CD4-positive, CD25-positive, alpha-beta regulatory T cell (primary cell): Measurements from ENCODE around the gene BRSK2. TPM values are rescaled to one million over a fixed set of nuclear protein-coding genes. Genes with fewer than 3 reads are reported as not detected.

Experiments used
- ATAC-seq, 2 donors: fragments of 150-1000 bp; cut with Tn5 transposase; one replicate each; pipeline ENCODE4 v1.10.0; 2021; ENCODE audit warnings: low read depth in 2 of 2, moderate number of reproducible peaks in 2 of 2, moderate library complexity in 1 of 2
- DNase-seq, 3 donors: peaks; one replicate each; pipeline versions ENCODE4 v3.0.0 to v3.0.0-alpha.2; 2012 to 2022; ENCODE audit warnings: mixed read lengths in 1 of 3
- H3K27ac ChIP-seq: one replicate; pipeline ENCODE4 v1.7.0; 2013; ENCODE audit warnings: mild to moderate bottlenecking, low read length; ENCODE audit not compliant: insufficient read depth, poor library complexity, severe bottlenecking
- H3K27me3 ChIP-seq: one replicate; pipeline ENCODE4 v1.7.0; 2013; ENCODE audit warnings: low read length; ENCODE audit not compliant: control insufficient read depth, insufficient read depth
- H3K36me3 ChIP-seq: one replicate; pipeline ENCODE4 v1.7.0; 2013; ENCODE audit warnings: mild to moderate bottlenecking, low read length, moderate library complexity; ENCODE audit not compliant: control insufficient read depth, insufficient read depth
- H3K4me1 ChIP-seq: 2 replicates; pipeline ENCODE4 v1.7.0; 2013; ENCODE audit warnings: mild to moderate bottlenecking, low read length; ENCODE audit not compliant: insufficient read depth, control insufficient read depth, poor library complexity, severe bottlenecking
- H3K4me3 ChIP-seq: one replicate; pipeline ENCODE4 v1.7.0; 2013; ENCODE audit warnings: low read depth, mild to moderate bottlenecking, low read length, moderate library complexity
- H3K9me3 ChIP-seq, 2 experiments: 1 replicate in 1 of 2; 2 replicates in 1 of 2; pipeline ENCODE4 v1.7.0; 2013; ENCODE audit warnings: low read length in 2 of 2, mild to moderate bottlenecking in 1 of 2, moderate library complexity in 1 of 2; ENCODE audit not compliant: control insufficient read depth in 2 of 2
- H3K27ac Mint-ChIP-seq, 3 donors: one replicate each; pipeline ENCODE4 v1.8.0; 2020 to 2022; ENCODE audit warnings: mild to moderate bottlenecking in 3 of 3, mixed read lengths in 3 of 3, moderate library complexity in 2 of 3
- H3K27me3 Mint-ChIP-seq: one replicate; pipeline ENCODE4 v1.8.0; 2022; ENCODE audit warnings: mild to moderate bottlenecking, mixed read lengths
- H3K36me3 Mint-ChIP-seq: one replicate; pipeline ENCODE4 v1.8.0; 2020; ENCODE audit warnings: mixed read lengths
- H3K4me1 Mint-ChIP-seq, 4 donors: one replicate each; pipeline ENCODE4 v1.8.0; 2020 to 2022; ENCODE audit warnings: mixed read lengths in 4 of 4, mild to moderate bottlenecking in 1 of 4
- H3K4me3 Mint-ChIP-seq, 4 donors: one replicate each; pipeline ENCODE4 v1.8.0; 2020 to 2022; ENCODE audit warnings: mild to moderate bottlenecking in 4 of 4, mixed read lengths in 4 of 4, moderate library complexity in 3 of 4
- H3K9me3 Mint-ChIP-seq, 7 donors: one replicate each; pipeline ENCODE4 v1.8.0; 2020 to 2022; ENCODE audit warnings: mixed read lengths in 7 of 7, mild to moderate bottlenecking in 3 of 7, moderate library complexity in 2 of 7
- polyA plus RNA-seq, 4 donors: library from polyadenylated mRNA; unstranded; fragments of 300-500 nt; fragmentation: Illumina TruSeq; gene quantifications; one replicate each; pipeline ENCODE4 v1.2.3, GENCODE V29; 2021
- total RNA-seq: library from RNA; stranded (reverse); gene quantifications from one replicate; pipeline ENCODE4 v1.2.3, GENCODE V29; 2022

BRSK2 gene
- total and polyA plus RNA-seq, 5 donors from 2014 or later, result 0.07 to 0.42 (median 0.08) TPM; not detected in 1

DNA sequence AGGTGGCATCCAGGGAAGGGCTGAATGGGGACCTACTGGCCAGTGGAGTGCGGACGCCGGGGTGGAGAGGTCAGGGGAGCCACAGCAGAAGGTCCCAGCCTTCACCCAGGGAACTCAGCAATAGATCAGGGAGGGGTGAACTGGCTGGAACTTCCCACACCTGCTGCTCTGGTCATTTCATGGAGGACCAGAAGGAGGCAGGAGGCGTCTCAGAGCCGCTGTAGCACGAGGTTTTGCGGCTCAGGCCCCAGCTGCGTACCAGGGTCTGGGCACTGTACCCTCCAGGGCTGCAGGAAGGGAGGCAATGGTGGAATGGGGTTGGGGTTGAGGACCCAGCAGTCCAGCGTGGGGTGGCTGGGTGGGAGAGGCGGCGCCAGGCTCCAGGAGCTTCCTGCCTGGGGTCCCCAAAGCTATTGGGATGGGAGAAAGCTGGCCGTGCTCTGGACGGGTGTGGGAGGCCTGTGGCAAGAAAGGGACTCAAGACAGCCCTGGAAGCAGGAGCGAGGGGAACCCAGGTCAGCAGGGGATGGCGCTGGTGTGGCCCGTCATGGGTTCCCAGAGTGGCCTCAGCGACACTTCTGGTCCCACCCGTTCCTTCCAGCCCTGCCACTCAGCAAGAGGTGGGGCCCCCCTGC is 20.2 kb upstream of the BRSK2 start:
- no peaks in the 10 kb centered on the region for H3K27me3 ChIP-seq
- peaks cover 0 to 6% (median 0%) of the 10 kb centered on the region in 4 donors for H3K4me1 Mint-ChIP-seq
- H3K9me3 Mint-ChIP-seq, result peaks cover 0 to 18% (median 0%) of the 10 kb centered on the region in 7 donors
- no peaks in the 10 kb centered on the region for H3K36me3 ChIP-seq
- no peaks in the 10 kb centered on the region for H3K9me3 ChIP-seq
- H3K27ac Mint-ChIP-seq, result peak overlapping the region in 1 of 3 donors; percentile 82
- no peak overlapping the region for H3K27ac ChIP-seq
- H3K4me3 Mint-ChIP-seq, result no peak overlapping the region
- peaks cover 4% of the 10 kb centered on the region for H3K27me3 Mint-ChIP-seq
- DNase-seq, result no peak
- H3K4me3 ChIP-seq, result no peak overlapping the region
- no peaks in the 10 kb centered on the region for H3K4me1 ChIP-seq
- ATAC-seq, result no peak
- no peaks in the 10 kb centered on the region for H3K36me3 Mint-ChIP-seq

DNA sequence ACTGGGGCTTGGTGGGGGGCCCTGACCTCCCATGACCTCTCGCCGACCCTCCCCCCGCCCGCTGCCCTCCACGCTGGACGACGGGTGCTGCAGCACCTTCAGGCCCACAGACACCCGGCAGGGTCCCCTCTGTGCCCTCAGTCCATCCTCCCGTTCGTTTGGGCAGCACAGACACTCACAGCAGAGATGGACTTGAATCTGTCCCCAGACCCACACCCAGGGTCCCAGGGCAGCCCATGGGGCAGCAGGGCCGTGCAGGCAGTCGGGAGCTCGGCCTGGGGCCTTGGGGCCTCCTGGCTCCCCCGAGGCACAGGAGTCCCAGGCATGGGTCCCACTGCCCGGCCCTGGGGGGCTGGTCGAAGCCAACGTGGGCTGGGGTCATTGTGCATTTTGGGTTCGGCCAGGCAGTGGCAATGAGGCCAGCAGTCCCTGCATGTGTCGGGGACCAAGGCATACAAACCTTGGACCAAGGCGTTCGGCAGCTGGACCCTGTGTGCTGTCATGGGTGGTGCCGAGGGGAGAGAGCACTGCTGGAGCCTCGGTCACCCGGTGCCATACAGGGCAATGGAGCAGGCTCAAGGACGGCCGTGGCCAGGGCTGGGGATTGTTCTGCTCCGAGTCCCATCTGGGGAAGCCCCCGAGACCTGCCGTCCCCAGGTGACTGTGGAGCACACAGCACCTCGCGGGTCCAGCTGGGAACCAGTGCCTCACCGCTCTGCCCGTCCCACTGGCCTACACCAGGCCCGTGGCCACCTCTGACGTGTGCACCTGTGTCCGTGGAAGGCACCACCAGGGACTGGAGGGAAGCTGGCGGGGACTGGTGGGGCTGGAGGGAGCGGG is 19.3 kb upstream of the BRSK2 start:
- no peak overlapping the region for H3K27ac ChIP-seq
- Mint-ChIP-seq H3K4me3 (no peak overlapping the region), H3K9me3 (peaks cover 0 to 16% (median 0%) of the 10 kb centered on the region in 7 donors), H3K4me1 (peaks cover 0 to 6% (median 0%) of the 10 kb centered on the region in 4 donors), H3K27me3 (peaks cover under 1% of the 10 kb centered on the region), H3K36me3 (no peaks in the 10 kb centered on the region), H3K27ac (no peak overlapping the region)
- no peaks in the 10 kb centered on the region for H3K9me3 ChIP-seq
- H3K36me3 ChIP-seq, result no peaks in the 10 kb centered on the region
- H3K4me3 ChIP-seq, result no peak overlapping the region
- DNase-seq, result no peak
- H3K27me3 ChIP-seq, result no peaks in the 10 kb centered on the region
- ATAC-seq, result no peak
- no peaks in the 10 kb centered on the region for H3K4me1 ChIP-seq

DNA sequence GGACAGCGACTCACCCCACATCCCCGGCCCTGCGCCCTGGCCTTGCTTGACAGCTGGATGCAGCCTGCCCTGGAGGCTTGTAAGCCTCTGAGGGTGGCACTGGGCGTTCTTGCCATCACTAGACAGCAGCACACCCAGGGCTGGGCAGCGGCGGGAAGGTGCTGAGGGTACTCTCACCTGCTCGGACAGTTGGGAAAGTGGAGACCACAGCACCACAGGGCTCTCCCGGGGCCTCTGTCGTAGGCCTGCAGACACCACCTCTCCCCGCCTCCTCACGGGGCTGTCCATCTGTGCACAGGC is 18.8 kb upstream of the BRSK2 start:
- Histone ChIP-seq H3K9me3 (no peaks in the 10 kb centered on the region), H3K36me3 (no peaks in the 10 kb centered on the region), H3K4me3 (no peak overlapping the region), H3K4me1 (no peaks in the 10 kb centered on the region), H3K27me3 (no peaks in the 10 kb centered on the region), H3K27ac (no peak overlapping the region)
- peaks cover 0 to 11% (median 0%) of the 10 kb centered on the region in 7 donors for H3K9me3 Mint-ChIP-seq
- H3K27me3 Mint-ChIP-seq, result no peaks in the 10 kb centered on the region
- H3K4me3 Mint-ChIP-seq, result no peak overlapping the region
- H3K4me1 Mint-ChIP-seq, result peaks cover 0 to 6% (median 0%) of the 10 kb centered on the region in 4 donors
- ATAC-seq (no peak), DNase-seq (no peak)
- H3K36me3 Mint-ChIP-seq, result no peaks in the 10 kb centered on the region
- no peak overlapping the region for H3K27ac Mint-ChIP-seq

GRCh38 chr11:1371377-1371776 is 18.4 kb upstream of the BRSK2 start:
- H3K27ac Mint-ChIP-seq, result no peak overlapping the region
- Histone ChIP-seq H3K4me1 (no peaks in the 10 kb centered on the region), H3K27me3 (no peaks in the 10 kb centered on the region), H3K4me3 (no peak overlapping the region), H3K27ac (no peak overlapping the region), H3K9me3 (no peaks in the 10 kb centered on the region), H3K36me3 (no peaks in the 10 kb centered on the region)
- H3K36me3 Mint-ChIP-seq, result no peaks in the 10 kb centered on the region
- H3K27me3 Mint-ChIP-seq, result no peaks in the 10 kb centered on the region
- ATAC-seq (no peak), DNase-seq (no peak)
- H3K4me3 Mint-ChIP-seq, result no peak overlapping the region
- peaks cover 0 to 6% (median 0%) of the 10 kb centered on the region in 4 donors for H3K4me1 Mint-ChIP-seq
- H3K9me3 Mint-ChIP-seq, result peaks cover 0 to 8% (median 0%) of the 10 kb centered on the region in 7 donors

- Mint-ChIP-seq H3K27me3 (no peaks in the 10 kb centered on the region), H3K4me3 (no peak overlapping the region), H3K36me3 (no peaks in the 10 kb centered on the region), H3K9me3 (peaks cover 0 to 3% (median 0%) of the 10 kb centered on the region in 7 donors), H3K4me1 (peaks cover 0 to under 1% (median 0%) of the 10 kb centered on the region in 4 donors), H3K27ac (no peak overlapping the region)
- Histone ChIP-seq H3K4me3 (no peak overlapping the region), H3K27ac (no peak overlapping the region), H3K9me3 (no peaks in the 10 kb centered on the region), H3K4me1 (no peaks in the 10 kb centered on the region), H3K27me3 (no peaks in the 10 kb centered on the region), H3K36me3 (no peaks in the 10 kb centered on the region)
- DNase-seq (no peak), ATAC-seq (no peak)
These were observed 17.8 kb upstream of the BRSK2 start for GRCh38 chr11:1371836-1372465.

DNA sequence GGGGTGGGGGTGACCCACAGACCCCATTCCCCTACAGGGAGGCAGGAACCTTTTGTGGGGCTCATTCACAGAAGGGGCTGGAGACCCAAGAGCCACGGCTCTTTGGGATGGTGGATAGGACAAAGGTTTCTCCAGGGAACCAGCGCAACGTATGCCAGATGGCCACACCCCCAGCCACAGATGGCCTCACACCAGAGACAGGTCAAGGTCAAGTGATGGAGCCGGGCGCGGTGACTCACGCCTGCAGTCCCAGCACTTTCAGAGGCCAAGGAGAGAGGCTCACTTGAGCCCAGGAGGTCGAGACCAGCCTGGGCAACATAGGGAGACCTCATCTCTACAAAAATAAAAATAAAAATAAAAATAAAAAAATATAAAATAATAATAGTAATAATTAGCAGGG is 17.1 kb upstream of the BRSK2 start:
- ATAC-seq (no peak), DNase-seq (no peak)
- Histone ChIP-seq H3K4me1 (no peaks in the 10 kb centered on the region), H3K9me3 (no peaks in the 10 kb centered on the region), H3K27ac (no peak overlapping the region), H3K27me3 (no peaks in the 10 kb centered on the region), H3K36me3 (no peaks in the 10 kb centered on the region), H3K4me3 (no peak overlapping the region)
- Mint-ChIP-seq H3K4me1 (no peaks in the 10 kb centered on the region), H3K4me3 (no peak overlapping the region), H3K27me3 (no peaks in the 10 kb centered on the region), H3K36me3 (no peaks in the 10 kb centered on the region), H3K27ac (no peak overlapping the region), H3K9me3 (peaks cover 0 to 2% (median 0%) of the 10 kb centered on the region in 7 donors)

DNA sequence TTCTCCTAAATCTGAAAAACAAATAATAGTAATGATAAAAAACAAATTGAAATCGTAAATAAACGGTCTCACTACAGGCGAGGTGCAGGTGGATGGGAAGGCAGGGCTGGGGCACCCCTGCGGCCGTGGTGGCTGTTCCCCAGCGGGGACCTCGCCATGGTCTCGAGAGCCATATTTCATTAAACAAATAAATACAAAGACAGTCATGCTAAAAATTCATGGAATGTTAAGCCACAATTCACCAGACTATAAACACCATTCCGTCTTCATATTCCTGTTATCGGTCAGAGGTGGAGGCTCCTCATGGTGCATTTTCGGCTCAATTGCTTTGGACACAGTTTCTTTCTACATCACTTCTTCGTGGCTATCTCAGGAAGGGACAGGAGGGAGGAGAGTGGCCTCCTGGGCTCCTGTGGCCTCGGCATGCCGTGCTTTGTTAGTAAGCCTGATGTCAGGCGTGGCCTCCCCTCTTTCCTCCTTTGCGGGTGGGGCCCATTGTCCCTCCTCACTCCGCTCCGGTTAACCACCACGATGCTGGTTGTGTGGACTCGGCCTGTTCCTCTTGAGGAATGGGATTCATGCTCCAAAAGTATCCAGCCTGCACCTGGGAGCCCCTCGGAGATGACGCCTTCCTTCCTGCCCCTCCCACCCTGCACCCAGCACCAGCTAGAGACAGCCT is 16.1 kb upstream of the BRSK2 start:
- Histone ChIP-seq H3K4me1 (no peaks in the 10 kb centered on the region), H3K27me3 (no peaks in the 10 kb centered on the region), H3K9me3 (no peaks in the 10 kb centered on the region), H3K4me3 (no peak overlapping the region), H3K27ac (no peak overlapping the region), H3K36me3 (no peaks in the 10 kb centered on the region)
- no peaks in the 10 kb centered on the region for H3K4me1 Mint-ChIP-seq
- no peaks in the 10 kb centered on the region for H3K27me3 Mint-ChIP-seq
- H3K4me3 Mint-ChIP-seq, result no peak overlapping the region
- no peak overlapping the region for H3K27ac Mint-ChIP-seq
- ATAC-seq, result no peak
- DNase-seq, result no peak
- H3K36me3 Mint-ChIP-seq, result no peaks in the 10 kb centered on the region
- H3K9me3 Mint-ChIP-seq, result no peaks in the 10 kb centered on the region
